AG09319 (cell line): ENCODE measurements around the gene NCBP3.
A peak's percentile ranks its signal among the peaks of the same experiment; 100 is the strongest.
"Not testable (repeated sequence)": the region's sequence is repeated elsewhere in the genome, so short reads cannot be mapped to it uniquely, and the experiment has no call there.

Experiments
- DNase-seq: peaks from one replicate; pipeline ENCODE4 v3.0.0-alpha.2; 2010; ENCODE audit warnings: low read depth; ENCODE audit errors: extremely low read depth
- CTCF ChIP-seq: IDR thresholded peaks from 2 replicates; pipeline ENCODE4 v1.5.1; 2011; ENCODE audit warnings: low read depth, mild to moderate bottlenecking, inconsistent platforms, low read length, moderate library complexity

Gene NCBP3

GRCh38 chr17:3846437-3847164, 555 bp upstream of the NCBP3 start:
- no peak for DNase-seq
- TF ChIP-seq CTCF: no peak

GRCh38 chr17:3845291-3845620, 790 bp downstream of the NCBP3 start:
- no peak for TF ChIP-seq CTCF
- DNase-seq: no peak

- DNase-seq: not testable (repeated sequence)
Measured at GRCh38 chr17:3844556-3844955, 1.5 kb downstream of the NCBP3 start.

GRCh38 chr17:3843935-3844516, 2.0 kb downstream of the NCBP3 start:
- no peak for DNase-seq
- peak; percentile 51 for TF ChIP-seq CTCF

GRCh38 chr17:3838206-3838605, 7.8 kb downstream of the NCBP3 start:
- DNase-seq: no peak
- TF ChIP-seq CTCF: no peak

GRCh38 chr17:3836551-3836950, 9.5 kb downstream of the NCBP3 start:
- TF ChIP-seq CTCF: no peak
- DNase-seq: no peak

- no peak for DNase-seq
- no peak for TF ChIP-seq CTCF
Measured at GRCh38 chr17:3835410-3836229, 10.4 kb downstream of the NCBP3 start.
